ENCODE results near the gene MRTFB.

DNA sequence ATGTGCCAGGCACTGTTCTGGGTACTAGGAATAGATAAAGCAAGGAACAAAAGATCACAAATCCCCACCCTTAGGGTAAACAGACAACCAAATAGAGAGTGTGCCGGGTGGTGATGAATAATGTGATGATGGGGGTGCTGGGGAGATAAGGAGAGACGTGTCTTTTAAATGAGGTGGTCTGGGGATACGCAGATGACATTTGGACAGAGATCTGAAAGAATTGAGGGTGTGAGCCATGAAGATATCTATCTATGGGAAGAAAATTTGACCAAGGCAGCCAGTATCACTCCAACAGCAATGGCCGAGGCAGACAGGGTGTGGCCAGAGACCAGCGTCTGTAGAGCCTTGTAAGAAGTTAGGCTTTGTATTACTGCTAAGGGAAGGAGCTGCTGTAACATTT, 165.3 kb downstream of the MRTFB start:
- TF ChIP-seq SETDB1 (CRISPR knock-in tag; IDR thresholded peaks at IDR 0.05; ENCODE audit: borderline replicate concordance): no peak
- TF ChIP-seq HNRNPLL (IDR thresholded peaks at IDR 0.05; ENCODE audit: low read depth, low read length, poor library complexity, severe bottlenecking): no peak

All from HepG2 (cell line).